ENCODE measurements around the gene DEFB128. TPM values are rescaled to one million over a fixed set of nuclear protein-coding genes. Genes with fewer than 3 reads are reported as not detected.
A peak's percentile ranks its signal among the peaks of the same experiment; 100 is the strongest.

Gene DEFB128
- total and polyA plus RNA-seq, 12 donors: not detected

- peaks cover 0 to 29% (median 4%) of the 10 kb centered on the region in 7 donors for H3K27me3 ChIP-seq
- no peaks in the 10 kb centered on the region for H3K36me3 ChIP-seq
- intact Hi-C loops (cut with DNase I): loop anchor here in 1 of 10 donors (10.0 kb wide), 1 partner anchor 115 kb away; no protein-coding TSS in a partner anchor
- peaks cover 0 to 12% (median 0%) of the 10 kb centered on the region in 9 donors for H3K4me1 ChIP-seq
- TF ChIP-seq CTCF (IDR thresholded peaks at IDR 0.05): peak in 8 of 9 donors; percentile 11 to 54 (median 43)
- peak in 6 of 8 donors; percentile 55 to 74 (median 64) for ATAC-seq
- H3K9me3 ChIP-seq: no peaks in the 10 kb centered on the region
- no peak for DNase-seq
- WGBS, 2 donors: 0 to 5% methylated on average over 1 of the region's 1 CpG
- no peak overlapping the region for H3K4me3 ChIP-seq
- no peak overlapping the region for H3K27ac ChIP-seq
These were observed 30.0 kb upstream of the DEFB128 start for GRCh38 chr20:219290-220115.

- WGBS, 2 donors: 18 to 25% methylated on average over 1 of the region's 1 CpG
- peaks cover 0 to 29% (median 4%) of the 10 kb centered on the region in 7 donors for H3K27me3 ChIP-seq
- H3K4me1 ChIP-seq: peaks cover 0 to 20% (median 0%) of the 10 kb centered on the region in 9 donors
- intact Hi-C loops (cut with DNase I): loop anchor here in 1 of 10 donors (10.0 kb wide), 1 partner anchor 118 kb away; no protein-coding TSS in a partner anchor
- no peak for TF ChIP-seq CTCF (IDR thresholded peaks at IDR 0.05)
- no peak overlapping the region for H3K4me3 ChIP-seq
- no peaks in the 10 kb centered on the region for H3K9me3 ChIP-seq
- ATAC-seq (peak; percentile 73 to 96 (median 93)), DNase-seq (peak in 1 of 2 donors; percentile 24)
- no peaks in the 10 kb centered on the region for H3K36me3 ChIP-seq
- peak overlapping the region in 9 of 10 donors; percentile 33 to 81 (median 72) for H3K27ac ChIP-seq
These were observed 27.8 kb upstream of the DEFB128 start for GRCh38 chr20:217266-217665.

GRCh38 chr20:215796-216195, 26.3 kb upstream of the DEFB128 start:
- no peaks in the 10 kb centered on the region for H3K9me3 ChIP-seq
- peaks cover 0 to 25% (median 4%) of the 10 kb centered on the region in 7 donors for H3K27me3 ChIP-seq
- intact Hi-C loops (cut with DNase I): loop anchor here in 1 of 10 donors (10.0 kb wide), 1 partner anchor 119 kb away; no protein-coding TSS in a partner anchor
- WGBS, 2 donors: 33 to 43% methylated on average over 1 of the region's 1 CpG
- DNase-seq (no peak), ATAC-seq (no peak)
- no peak overlapping the region for H3K27ac ChIP-seq
- H3K36me3 ChIP-seq: no peaks in the 10 kb centered on the region
- H3K4me1 ChIP-seq: peaks cover 0 to 20% (median 0%) of the 10 kb centered on the region in 9 donors
- H3K4me3 ChIP-seq: no peak overlapping the region
- TF ChIP-seq CTCF (IDR thresholded peaks at IDR 0.05): no peak

GRCh38 chr20:214383-214782, 24.9 kb upstream of the DEFB128 start:
- no peaks in the 10 kb centered on the region for H3K9me3 ChIP-seq
- peaks cover 0 to 14% (median 3%) of the 10 kb centered on the region in 7 donors for H3K27me3 ChIP-seq
- DNase-seq: no peak
- no peak overlapping the region for H3K4me3 ChIP-seq
- no peak for TF ChIP-seq CTCF (IDR thresholded peaks at IDR 0.05)
- WGBS, 2 donors: 51 to 59% methylated on average over 2 of the region's 2 CpGs
- intact Hi-C loops (cut with DNase I): loop anchor here in 1 of 10 donors (10.0 kb wide), 1 partner anchor 120 kb away; no protein-coding TSS in a partner anchor
- no peaks in the 10 kb centered on the region for H3K36me3 ChIP-seq
- peaks cover 0 to 20% (median 0%) of the 10 kb centered on the region in 9 donors for H3K4me1 ChIP-seq
- H3K27ac ChIP-seq: no peak overlapping the region
- no peak for ATAC-seq

Data from heart right ventricle (tissue), 16 donors.